ENCODE measurements around the gene PRPF18. TPM values are rescaled to one million over a fixed set of nuclear protein-coding genes. Genes with fewer than 3 reads are reported as not detected.

Gene PRPF18
- total and polyA plus RNA-seq, 2 of the 4 experiments (the other 2 are of a cell fraction): 10.0 to 16.9 TPM

DNA sequence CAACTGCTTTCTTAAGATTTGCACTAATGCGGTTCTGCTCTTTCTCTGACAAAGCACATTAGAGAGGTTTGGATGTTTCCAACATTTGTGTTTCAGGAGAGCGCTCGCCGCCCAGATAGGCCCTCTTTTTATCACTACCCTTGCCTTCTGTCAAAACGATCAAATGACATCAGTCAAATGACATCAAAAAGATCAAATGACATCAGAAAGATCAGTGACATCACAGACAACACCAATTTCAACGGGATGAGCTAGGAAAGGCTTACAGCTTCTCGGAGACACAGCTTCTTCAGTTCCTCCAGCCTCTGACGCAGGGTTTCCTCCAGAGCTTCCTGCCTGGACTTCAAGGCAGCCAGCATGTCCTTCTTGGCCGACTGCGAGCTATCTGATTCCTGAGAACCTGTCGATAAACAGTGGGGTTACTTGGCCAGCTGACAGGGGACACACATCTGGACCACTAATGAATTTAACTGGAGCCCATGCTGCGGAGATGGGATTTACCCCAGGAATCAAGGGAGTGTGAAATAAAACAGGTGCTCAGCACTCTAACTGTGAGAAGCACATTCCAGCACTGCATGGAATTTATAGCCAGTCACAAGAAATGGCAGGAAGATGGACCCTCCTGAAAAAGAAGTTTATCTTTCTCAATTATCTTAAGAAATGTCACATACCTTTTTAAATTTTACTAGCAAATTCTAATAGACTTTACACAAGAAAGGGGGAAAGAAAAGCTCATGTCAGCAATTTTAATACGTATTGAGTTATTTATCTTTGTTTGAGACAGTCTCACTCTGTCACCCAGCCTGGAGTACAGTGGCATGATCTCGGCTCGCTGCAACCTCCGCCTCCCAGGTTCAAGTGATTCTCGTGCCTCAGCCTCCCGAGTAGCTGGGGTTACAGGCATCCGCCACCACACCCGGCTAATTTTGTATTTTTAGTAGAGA, 88.2 kb downstream of the PRPF18 start:
- POLR2A ChIA-PET (ENCODE audit: unreplicated experiment): no interaction called here
- peaks cover 3% of the 10 kb centered on the region; the same call in 1 of the 2 replicates for H4K20me1 ChIP-seq (ENCODE audit: insufficient read depth, low read length)
- no peak overlapping the region for H3K4me2 ChIP-seq (ENCODE audit: low read depth, low read length)
- peaks cover 6% of the 10 kb centered on the region; the same call in 1 of the 2 replicates for H3K4me1 ChIP-seq (ENCODE audit: control insufficient read depth, insufficient read depth, low read length)
- intact Hi-C loops (cut with micrococcal nuclease) (no loop called here), dilution Hi-C loops (cut with HindIII; ENCODE audit: low sequenced_read_pairs, unreplicated experiment) (no loop called here), in situ Hi-C loops (cut with MboI; ENCODE audit: low sequenced_read_pairs) (loop anchor here (25.0 kb wide), 1 partner anchor 412 kb away; no protein-coding TSS in a partner anchor)
- H2BK120ac ChIP-seq (ENCODE audit: low read depth, low read length): no peak overlapping the region
- H3K23ac ChIP-seq (ENCODE audit: low read depth, low read length): no peak overlapping the region
- ATAC-seq (ENCODE audit: low read depth) (no peak), DNase-seq (no peak)
- CTCF ChIA-PET: no interaction called here
- no peak overlapping the region for H4K8ac ChIP-seq (ENCODE audit: low read depth in 2 of 2, low read length in 2 of 2)
- H3K14ac ChIP-seq (replicated peaks; ENCODE audit: low read depth, low read length): no peak overlapping the region
- H2AFZ ChIP-seq (replicated peaks; ENCODE audit: low read length, poor library complexity): no peak overlapping the region
- H4K5ac ChIP-seq (ENCODE audit: low read depth, low read length): no peak overlapping the region
- H3K27ac ChIP-seq (ENCODE audit: insufficient read depth, low read length): no peak overlapping the region
- H3K4me3 ChIP-seq (ENCODE audit: insufficient read depth, low read depth, low read length): no peak overlapping the region
- H2BK5ac ChIP-seq (ENCODE audit: low read depth, low read length, poor library complexity, severe bottlenecking): no peak overlapping the region
- no peak overlapping the region for H4K91ac ChIP-seq (ENCODE audit: insufficient read depth, low read depth, low read length)
- TF ChIP-seq CEBPB (IDR thresholded peaks at IDR 0.05; ENCODE audit: low read depth, low read length): no peak
- TF ChIP-seq MAFK (IDR thresholded peaks at IDR 0.05; ENCODE audit: low read depth, low read length): peak; percentile 90
- no peak overlapping the region for H2AK5ac ChIP-seq (ENCODE audit: low read depth, low read length)
- no peaks in the 10 kb centered on the region for H3K27me3 ChIP-seq (ENCODE audit: control insufficient read depth, insufficient read depth, low read length)
- no peak overlapping the region for H3K4ac ChIP-seq (ENCODE audit: low read depth, low read length)
- WGBS, 2 experiments (ENCODE audit: extremely low coverage in 2 of 2, insufficient read length in 1 of 2): 61% methylated on average over 3 of the region's 20 CpGs; no CpG with 5 or more reads in 1 of the 2 experiments
- H3K18ac ChIP-seq (ENCODE audit: low read depth, low read length): no peak overlapping the region
- H3K79me1 ChIP-seq (ENCODE audit: low read depth in 1 of 2, low read length in 2 of 2): peaks cover 26 to 59% of the 10 kb centered on the region in 2 experiments
- H2AK9ac ChIP-seq (replicated peaks; ENCODE audit: low read depth, low read length, poor library complexity): no peak overlapping the region
- H3K56ac ChIP-seq (ENCODE audit: extremely low read depth, insufficient read depth, low read length): no peak overlapping the region
- peaks cover 21% of the 10 kb centered on the region for H3K9me1 ChIP-seq (ENCODE audit: insufficient read depth, low read length)
- H3K9me3 ChIP-seq (ENCODE audit: control insufficient read depth, insufficient read depth, low read length): no peaks in the 10 kb centered on the region
- H2BK20ac ChIP-seq (ENCODE audit: low read depth, low read length): no peak overlapping the region
- H3K36me3 ChIP-seq (ENCODE audit: control insufficient read depth, insufficient read depth, low read length): peaks cover 33% of the 10 kb centered on the region
- BruUV-seq (replicated peaks): no TSS peak
- H2BK15ac ChIP-seq (ENCODE audit: low read depth, low read length): no peak overlapping the region
- H3K9ac ChIP-seq (ENCODE audit: low read depth, low read length): no peak overlapping the region

All from IMR-90 (cell line).